ENCODE results near the gene BTBD9. TPM values are rescaled to one million over a fixed set of nuclear protein-coding genes. Genes with fewer than 3 reads are reported as not detected.

BTBD9 gene
- total and polyA plus RNA-seq, 2 of the 13 experiments (the other 11 are each of a cell fraction or from before 2014, with no cell fraction given): 1.2 to 3.0 TPM

GRCh38 chr6:38153798-38154345 is 485.9 kb downstream of the BTBD9 start:
- no peak for TF ChIP-seq ZNF451 (CRISPR knock-in tag; IDR thresholded peaks at IDR 0.05)
- no peak for TF ChIP-seq HOXA5 (CRISPR knock-in tag; IDR thresholded peaks at IDR 0.05)
- no peak for TF ChIP-seq RXRA (CRISPR knock-in tag; IDR thresholded peaks at IDR 0.05)
- no peak for TF ChIP-seq ZNF629 (CRISPR knock-in tag; conservative IDR thresholded peaks at IDR 0.05)
- no peak for TF ChIP-seq ZNF263 (CRISPR knock-in tag; IDR thresholded peaks at IDR 0.05)
- no peak for TF ChIP-seq ZNF724P (CRISPR knock-in tag; IDR thresholded peaks at IDR 0.05; ENCODE audit: borderline replicate concordance)
- no peak for TF ChIP-seq ZNF367 (CRISPR knock-in tag; IDR thresholded peaks at IDR 0.05; ENCODE audit: borderline replicate concordance)
- no peak for TF ChIP-seq POGK (CRISPR knock-in tag; conservative IDR thresholded peaks at IDR 0.05)
- no peak for TF ChIP-seq ATF6 (CRISPR knock-in tag; conservative IDR thresholded peaks at IDR 0.05)
- no peak for TF ChIP-seq ZBTB10 (CRISPR knock-in tag; IDR thresholded peaks at IDR 0.05; ENCODE audit: borderline replicate concordance)
- DNase-seq (ENCODE audit: low spot score): no peak
- H2AFZ ChIP-seq (ENCODE audit: low read length): no peak overlapping the region
- H3K4me3 ChIP-seq (replicated peaks in 1 of 3; ENCODE audit: insufficient read depth in 1 of 3, low read depth in 2 of 3, low read length in 3 of 3): no peak overlapping the region
- intact Hi-C loops (cut with micrococcal nuclease; ENCODE audit: unreplicated experiment) (no loop called here), in situ Hi-C loops (cut with HindIII; ENCODE audit: extremely low pct_ligation_motif_present, low pct_unique_long_range_greater_than_20kb) (no loop called here)
- H4K20me1 ChIP-seq (ENCODE audit: insufficient read depth, low read length): no peaks in the 10 kb centered on the region
- BruUV-seq (replicated peaks): no TSS peak
- no peaks in the 10 kb centered on the region for H3K27me3 ChIP-seq (ENCODE audit: control insufficient read depth in 1 of 2, insufficient read depth in 2 of 2, low read length in 2 of 2)
- no peak for ATAC-seq
- H3K9me3 ChIP-seq (ENCODE audit: low read length): no peaks in the 10 kb centered on the region
- no peak overlapping the region for H3K9ac ChIP-seq (ENCODE audit: insufficient read depth, low read depth, low read length)
- peaks cover 19% of the 10 kb centered on the region for H3K4me1 ChIP-seq (ENCODE audit: insufficient read depth, low read length)
- H3K4me2 ChIP-seq (ENCODE audit: low read depth, low read length): no peak overlapping the region
- ChIA-PET POLR2A (no interaction called here), CTCF (ENCODE audit: low intra/inter-chr PET ratio, low total read pairs) (no interaction called here)
- peaks cover 6 to 22% of the 10 kb centered on the region in 2 experiments for H3K36me3 ChIP-seq (replicated peaks in 1 of 2; ENCODE audit: control insufficient read depth in 1 of 2, insufficient read depth in 2 of 2, low read length in 2 of 2)
- H3K27ac ChIP-seq (ENCODE audit: extremely low read length, insufficient read depth, low read length): no peak overlapping the region
- WGBS (ENCODE audit: low lambda C conversion rate): 97% methylated on average over 13 of the region's 16 CpGs
- H3K79me2 ChIP-seq (ENCODE audit: insufficient read depth, low read length): no peaks in the 10 kb centered on the region
- no peak for FAIRE-seq
